Kidney (tissue), 14 donors: ENCODE data around the gene OR6B1. TPM values are rescaled to one million over a fixed set of nuclear protein-coding genes. Genes with fewer than 3 reads are reported as not detected.

Experiments used
- DNase-seq, 5 donors: peaks; one replicate each; pipeline ENCODE4 v3.0.0-alpha.2; 2013 to 2020
- FAIRE-seq: peaks from 2 replicates; lab custom pipeline; 2012; peaks lifted over from hg19 to GRCh38; lab: Jason Lieb, UNC
- H3K27ac ChIP-seq, 2 donors: one replicate each; pipeline ENCODE4 v1.7.0; 2013; ENCODE audit warnings: low read depth in 2 of 2, low read length in 2 of 2, inconsistent platforms in 1 of 2
- H3K27me3 ChIP-seq: one replicate; pipeline ENCODE4 v1.7.1; 2013; ENCODE audit warnings: low read length, inconsistent platforms; ENCODE audit not compliant: control insufficient read depth, insufficient read depth
- H3K36me3 ChIP-seq, 3 donors: one replicate each; pipeline versions ENCODE4 v1.7.0 to v1.7.1; 2013; ENCODE audit warnings: low read length in 3 of 3, control low read depth in 1 of 3, inconsistent platforms in 1 of 3; ENCODE audit not compliant: insufficient read depth in 3 of 3, control insufficient read depth in 2 of 3
- H3K4me1 ChIP-seq, 3 donors: one replicate each; pipeline versions ENCODE4 v1.7.0 to v1.7.1; 2013; ENCODE audit warnings: low read length in 3 of 3, inconsistent platforms in 1 of 3, low read depth in 1 of 3; ENCODE audit not compliant: control insufficient read depth in 2 of 3, insufficient read depth in 2 of 3
- H3K4me3 ChIP-seq, 3 donors: one replicate each; pipeline versions ENCODE4 v1.7.0 to v1.8.1; 2013; ENCODE audit warnings: low read length in 3 of 3, control low read depth in 1 of 3, inconsistent platforms in 1 of 3
- H3K9ac ChIP-seq, 3 donors: one replicate each; pipeline versions ENCODE4 v1.7.0 to v1.7.1; 2013; ENCODE audit warnings: low read length in 3 of 3, control low read depth in 1 of 3, inconsistent platforms in 1 of 3
- H3K9me3 ChIP-seq, 3 donors: one replicate each; pipeline versions ENCODE4 v1.7.0 to v1.7.1; 2013; ENCODE audit warnings: low read length in 3 of 3, control low read depth in 1 of 3, inconsistent platforms in 1 of 3; ENCODE audit not compliant: control insufficient read depth in 2 of 3, insufficient read depth in 1 of 3
- intact Hi-C: fragments of 100-400 bp; cut with DNase I; formaldehyde crosslinking; loops from one replicate; pipeline ENCODE4 v1.11.1; 2022
- polyA plus RNA-seq: library from polyadenylated mRNA; stranded (reverse); fragments of 350-450 nt; fragmentation: Illumina TruSeq; extraction: RNeasy Lipid Tissue Mini Kit (QIAGEN cat#74804); gene quantifications from one replicate; pipeline ENCODE4 v1.2.3, GENCODE V29; 2014; ENCODE audit warnings: low read depth, low replicate concordance; ENCODE audit not compliant: insufficient read depth
- total RNA-seq: library from RNA; stranded (reverse); fragmentation: NEBNext Ultra II Directional; extraction: Animal tissue kit (Norgen Biotek cat#: 25700); gene quantifications from one replicate; pipeline ENCODE4 v1.2.1, GENCODE V29; 2021
- TF ChIP-seq, protein P1 (sequence below): IDR thresholded peaks from 3 replicates; pipeline ENCODE4 v1.5.1; 2012; ENCODE audit warnings: mild to moderate bottlenecking, moderate library complexity, borderline replicate concordance; ENCODE audit not compliant: insufficient read depth; ENCODE audit errors: extremely low read depth
- donor health status: control.
- donor health status: control.
- donor health status: control.
- donor health status: control.
- donor health status: control.
- donor health status: DM: yes; HTN: yes; CAD: no.
- donor health status: Normal renal cell carcinoma (clear cell type).

OR6B1 gene
- total and polyA plus RNA-seq, 2 donors from 2014 or later: not detected

DNA sequence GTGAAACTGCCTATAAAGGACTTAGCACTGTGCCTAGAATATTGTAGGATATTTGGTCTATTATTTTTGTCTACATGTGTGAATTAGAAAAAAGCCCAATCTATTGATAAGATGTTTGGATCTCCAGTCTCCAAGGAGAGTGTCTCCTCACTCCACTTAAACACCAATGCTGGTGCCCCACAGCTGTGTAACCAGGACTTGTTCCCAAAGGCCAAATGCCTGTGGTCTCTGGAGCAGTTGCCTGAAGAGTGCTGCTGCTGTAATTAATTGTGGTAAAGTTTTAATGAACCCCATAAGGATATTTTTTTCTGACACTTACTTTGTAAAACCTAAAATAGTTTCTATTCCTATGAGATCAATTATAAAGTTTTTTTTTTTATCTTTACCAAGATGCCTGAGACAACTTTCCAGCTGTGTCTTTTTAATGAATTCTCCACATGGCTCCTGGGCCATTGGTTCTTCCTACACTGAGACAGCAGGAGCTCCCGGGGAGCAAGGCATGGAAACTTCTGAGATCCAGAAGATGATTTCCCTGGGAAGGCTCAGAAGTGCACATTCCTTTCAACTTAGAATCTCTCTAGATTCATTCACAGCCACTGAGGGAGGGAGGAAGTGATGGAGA is 37.4 kb downstream of the OR6B1 start:
- no peak overlapping the region for H3K27ac ChIP-seq
- TF ChIP-seq, protein P1, sequence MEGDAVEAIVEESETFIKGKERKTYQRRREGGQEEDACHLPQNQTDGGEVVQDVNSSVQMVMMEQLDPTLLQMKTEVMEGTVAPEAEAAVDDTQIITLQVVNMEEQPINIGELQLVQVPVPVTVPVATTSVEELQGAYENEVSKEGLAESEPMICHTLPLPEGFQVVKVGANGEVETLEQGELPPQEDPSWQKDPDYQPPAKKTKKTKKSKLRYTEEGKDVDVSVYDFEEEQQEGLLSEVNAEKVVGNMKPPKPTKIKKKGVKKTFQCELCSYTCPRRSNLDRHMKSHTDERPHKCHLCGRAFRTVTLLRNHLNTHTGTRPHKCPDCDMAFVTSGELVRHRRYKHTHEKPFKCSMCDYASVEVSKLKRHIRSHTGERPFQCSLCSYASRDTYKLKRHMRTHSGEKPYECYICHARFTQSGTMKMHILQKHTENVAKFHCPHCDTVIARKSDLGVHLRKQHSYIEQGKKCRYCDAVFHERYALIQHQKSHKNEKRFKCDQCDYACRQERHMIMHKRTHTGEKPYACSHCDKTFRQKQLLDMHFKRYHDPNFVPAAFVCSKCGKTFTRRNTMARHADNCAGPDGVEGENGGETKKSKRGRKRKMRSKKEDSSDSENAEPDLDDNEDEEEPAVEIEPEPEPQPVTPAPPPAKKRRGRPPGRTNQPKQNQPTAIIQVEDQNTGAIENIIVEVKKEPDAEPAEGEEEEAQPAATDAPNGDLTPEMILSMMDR: no peak
- FAIRE-seq: no peak

DNA sequence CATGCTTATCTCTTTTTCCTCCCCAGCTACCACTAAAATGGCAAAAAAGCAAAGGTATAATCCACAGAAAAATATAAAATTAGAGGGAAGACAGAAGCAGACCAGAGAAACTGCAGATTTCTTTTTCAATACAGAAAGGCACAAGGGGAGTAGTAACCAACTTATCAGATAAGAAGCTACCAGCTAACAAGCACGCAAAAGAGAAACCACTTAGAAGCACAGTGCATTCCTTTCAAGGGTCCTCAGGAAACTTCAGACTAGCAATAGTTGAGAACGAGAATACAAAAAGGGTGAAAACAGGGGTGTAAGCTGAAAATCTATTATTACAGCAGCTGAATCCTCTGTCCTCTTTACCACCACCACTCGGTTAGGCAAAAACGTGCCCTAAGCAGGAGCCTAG is 38.8 kb downstream of the OR6B1 start:
- intact Hi-C loops: no loop called here
- Histone ChIP-seq H3K27ac (no peak overlapping the region), H3K36me3 (no peaks in the 10 kb centered on the region), H3K4me3 (no peak overlapping the region), H3K27me3 (no peaks in the 10 kb centered on the region), H3K9me3 (no peaks in the 10 kb centered on the region), H3K4me1 (no peaks in the 10 kb centered on the region), H3K9ac (no peak overlapping the region)
- FAIRE-seq (no peak), DNase-seq (no peak)
- TF ChIP-seq, protein P1: no peak

More for the DNA sequence above, 37.4 kb downstream of the OR6B1 start:
- Histone ChIP-seq H3K27me3 (no peaks in the 10 kb centered on the region), H3K4me1 (no peaks in the 10 kb centered on the region), H3K4me3 (no peak overlapping the region), H3K36me3 (no peaks in the 10 kb centered on the region), H3K9me3 (no peaks in the 10 kb centered on the region), H3K9ac (no peak overlapping the region)
- intact Hi-C loops: no loop called here
- DNase-seq: no peak

DNA sequence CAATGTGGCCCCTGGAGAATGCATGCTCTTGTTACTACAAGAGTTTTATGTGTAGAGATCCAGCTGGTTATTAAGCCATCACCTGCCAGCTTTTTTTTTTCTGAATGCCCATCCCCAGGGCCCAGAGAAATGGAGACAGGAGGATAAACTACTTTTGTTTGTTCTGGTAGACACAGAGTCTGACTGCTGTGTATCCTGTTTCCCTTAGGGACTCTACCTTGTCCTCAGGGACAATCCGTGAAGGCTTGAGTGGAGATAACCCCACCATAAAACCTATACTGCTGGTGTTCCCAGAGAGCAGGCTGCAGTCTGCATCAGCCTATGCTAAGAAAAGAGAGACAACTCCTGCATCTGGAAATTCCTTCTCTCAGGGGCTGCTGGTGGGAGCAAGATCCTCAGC is 48.5 kb downstream of the OR6B1 start, which contains the start of gene OR2A5:
Gene OR2A5, plus strand, starts transcription at position 301 of the 400 bp plus-strand sequence. CDS start 1,454 bp downstream, outside the sequence.
- DNase-seq: no peak
- Histone ChIP-seq H3K27me3 (no peaks in the 10 kb centered on the region), H3K9ac (no peak within 1 kb of the TSS), H3K27ac (no peak within 1 kb of the TSS), H3K9me3 (no peaks in the 10 kb centered on the region), H3K4me3 (no peak within 1 kb of the TSS), H3K36me3 (no peaks in the 10 kb centered on the region), H3K4me1 (no peaks in the 10 kb centered on the region)
- no peak for FAIRE-seq
- intact Hi-C loops: no loop called here
- TF ChIP-seq, protein P1: no peak
